Esophagus muscularis mucosa (tissue), 4 donors: ENCODE data around the gene ITGA8. TPM values are rescaled to one million over a fixed set of nuclear protein-coding genes. Genes with fewer than 3 reads are reported as not detected.
"Not testable (repeated sequence)": the region's sequence is repeated elsewhere in the genome, so short reads cannot be mapped to it uniquely, and the experiment has no call there.

Experiments
- DNase-seq: peaks from one replicate; pipeline ENCODE4 v3.0.0-alpha.2; 2017; ENCODE audit errors: extremely low spot score
- H3K27ac ChIP-seq, 4 donors: fragments of 200-600 bp; sonication (generic); replicated peaks in 1 of 4; 1 replicate in 3 of 4; 2 replicates in 1 of 4; pipeline ENCODE4 v1.5.1; 2016 to 2019; ENCODE audit warnings: mild to moderate bottlenecking in 1 of 4
- H3K27me3 ChIP-seq, 4 donors: fragments of 200-600 bp; sonication (generic); one replicate each; pipeline versions ENCODE4 v1.5.1 to v1.6.0; 2016 to 2019
- H3K36me3 ChIP-seq, 4 donors: fragments of 200-600 bp; sonication (generic); one replicate each; pipeline ENCODE4 v1.5.1; 2016 to 2019
- H3K4me1 ChIP-seq, 4 donors: fragments of 200-600 bp; sonication (generic); one replicate each; pipeline ENCODE4 v1.5.1; 2016 to 2019
- H3K4me3 ChIP-seq, 4 donors: fragments of 200-600 bp; sonication (generic); 1 replicate in 2 of 4; 2 replicates in 2 of 4; pipeline ENCODE4 v1.5.1; 2016 to 2019; ENCODE audit warnings: mild to moderate bottlenecking in 4 of 4, moderate library complexity in 1 of 4
- H3K9me3 ChIP-seq, 4 donors: fragments of 200-600 bp; sonication (generic); 1 replicate in 3 of 4; 2 replicates in 1 of 4; pipeline ENCODE4 v1.5.1; 2016 to 2019
- EP300 ChIP-seq: sonication (generic); formaldehyde crosslinking; IDR thresholded peaks from one replicate; pipeline ENCODE4 v1.6.1; 2017; ENCODE audit warnings: antibody characterized with exemption
- POLR2A ChIP-seq: fragments of 450-650 bp; IDR thresholded peaks from one replicate; pipeline ENCODE4 v1.6.1; 2017; ENCODE audit warnings: antibody characterized with exemption, moderate library complexity, mild to moderate bottlenecking, low read depth
- POLR2AphosphoS5 ChIP-seq, 2 donors: sonication (generic); formaldehyde crosslinking; IDR thresholded peaks; one replicate each; pipeline ENCODE4 v1.6.1; 2017; ENCODE audit warnings: antibody characterized with exemption in 2 of 2
- WGBS: methylation state at CpG from one replicate; pipeline ENCODE4 v1.1.5; 2018; 5-methylcytosine and 5-hydroxymethylcytosine counted together
- intact Hi-C: fragments of 100-400 bp; cut with DNase I; formaldehyde crosslinking; loops from one replicate; pipeline ENCODE4 v1.15.1; 2023
- total RNA-seq, 4 donors: library from RNA; depleted of rRNA; stranded (reverse); fragments of >200 nt; gene quantifications; one replicate each; pipeline versions ENCODE4 v1.1.0 to v1.2.1, GENCODE V29; 2016
- TF ChIP-seq, protein P1 (sequence below), 3 experiments: fragments of 200-600 bp in 2 of 3; fragments of 450-650 bp in 1 of 3; sonication (generic) in 2 of 3; IDR thresholded peaks; one replicate each; pipeline ENCODE4 v1.5.1; 2017 to 2019; ENCODE audit warnings: antibody characterized with exemption in 3 of 3, mild to moderate bottlenecking in 2 of 3, moderate library complexity in 1 of 3

Gene ITGA8
- total RNA-seq = 100 to 1,000 TPM in 1 of 4 donors, 10 to 100 TPM in 3; 26.2 to 113 (median 50.4) TPM

GRCh38 chr10:15719899-15720634, at the start of gene ITGA8:
Gene ITGA8, minus strand, starts transcription at chr10:15719922. Its CDS starts 151 bp downstream, at chr10:15719771.
- H3K36me3 ChIP-seq = no peaks in the 10 kb centered on the region
- intact Hi-C loops = loop anchor here (5.0 kb wide), 3 partner anchors 102 to 288 kb away; no protein-coding TSS in a partner anchor
- peaks cover 0 to 26% (median 0%) of the 10 kb centered on the region in 4 donors for H3K27me3 ChIP-seq
- no peak for DNase-seq
- H3K27ac ChIP-seq = peak within 1 kb of the TSS; percentile 56 to 77 (median 66)
- peaks cover 11 to 48% (median 36%) of the 10 kb centered on the region in 4 donors for H3K4me1 ChIP-seq
- 41% methylated on average over 12 of the region's 33 CpGs for WGBS
- no peaks in the 10 kb centered on the region for H3K9me3 ChIP-seq
- TF ChIP-seq, protein P1, sequence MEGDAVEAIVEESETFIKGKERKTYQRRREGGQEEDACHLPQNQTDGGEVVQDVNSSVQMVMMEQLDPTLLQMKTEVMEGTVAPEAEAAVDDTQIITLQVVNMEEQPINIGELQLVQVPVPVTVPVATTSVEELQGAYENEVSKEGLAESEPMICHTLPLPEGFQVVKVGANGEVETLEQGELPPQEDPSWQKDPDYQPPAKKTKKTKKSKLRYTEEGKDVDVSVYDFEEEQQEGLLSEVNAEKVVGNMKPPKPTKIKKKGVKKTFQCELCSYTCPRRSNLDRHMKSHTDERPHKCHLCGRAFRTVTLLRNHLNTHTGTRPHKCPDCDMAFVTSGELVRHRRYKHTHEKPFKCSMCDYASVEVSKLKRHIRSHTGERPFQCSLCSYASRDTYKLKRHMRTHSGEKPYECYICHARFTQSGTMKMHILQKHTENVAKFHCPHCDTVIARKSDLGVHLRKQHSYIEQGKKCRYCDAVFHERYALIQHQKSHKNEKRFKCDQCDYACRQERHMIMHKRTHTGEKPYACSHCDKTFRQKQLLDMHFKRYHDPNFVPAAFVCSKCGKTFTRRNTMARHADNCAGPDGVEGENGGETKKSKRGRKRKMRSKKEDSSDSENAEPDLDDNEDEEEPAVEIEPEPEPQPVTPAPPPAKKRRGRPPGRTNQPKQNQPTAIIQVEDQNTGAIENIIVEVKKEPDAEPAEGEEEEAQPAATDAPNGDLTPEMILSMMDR (IDR thresholded peaks at IDR 0.05) = peak; percentile 52 to 65 (median 53)
- TF ChIP-seq EP300 = no peak
- no peak for TF ChIP-seq POLR2A
- no peak for TF ChIP-seq POLR2AphosphoS5 (IDR thresholded peaks at IDR 0.05)
- peak within 1 kb of the TSS; percentile 61 to 75 (median 66) for H3K4me3 ChIP-seq

DNA sequence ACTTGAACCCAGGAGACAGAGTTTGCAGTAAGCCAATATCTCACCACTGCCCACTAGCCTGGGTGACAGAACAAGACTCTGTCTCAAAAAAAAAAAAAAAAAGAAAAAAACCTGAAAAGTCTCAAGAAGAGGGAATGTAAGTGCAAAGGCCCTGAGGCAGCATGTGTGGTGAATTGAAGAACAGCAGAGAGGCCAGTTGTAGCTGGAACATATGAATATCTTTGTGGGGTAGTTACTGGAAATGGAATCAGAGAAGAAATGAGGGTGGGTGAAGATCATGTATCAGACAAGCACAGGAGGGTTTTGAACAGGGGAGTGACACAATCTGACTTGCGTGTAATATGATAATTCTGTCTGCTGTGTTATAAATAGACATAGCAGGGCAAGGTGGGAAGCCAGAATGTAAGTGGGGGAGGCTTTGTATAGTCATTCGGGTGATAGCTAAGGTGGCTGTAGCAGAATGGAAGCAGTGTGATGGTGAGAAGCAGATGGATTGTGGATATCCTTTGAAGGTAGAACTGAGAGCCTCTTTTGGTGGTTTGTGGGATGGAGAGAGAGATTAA, 45.3 kb upstream of the ITGA8 start:
- Histone ChIP-seq H3K4me3 (no peak overlapping the region), H3K9me3 (no peaks in the 10 kb centered on the region), H3K36me3 (no peaks in the 10 kb centered on the region), H3K27me3 (no peaks in the 10 kb centered on the region), H3K4me1 (no peaks in the 10 kb centered on the region), H3K27ac (no peak overlapping the region)
- 90% methylated on average over 2 of the region's 2 CpGs for WGBS
- DNase-seq = no peak
- TF ChIP-seq, protein P1 (IDR thresholded peaks at IDR 0.05) = no peak
- no peak for TF ChIP-seq POLR2A
- TF ChIP-seq POLR2AphosphoS5 (IDR thresholded peaks at IDR 0.05) = no peak
- TF ChIP-seq EP300 = no peak
- intact Hi-C loops = no loop called here

- Histone ChIP-seq H3K27ac (no peak overlapping the region), H3K4me3 (no peak overlapping the region), H3K27me3 (no peaks in the 10 kb centered on the region), H3K9me3 (no peaks in the 10 kb centered on the region), H3K36me3 (no peaks in the 10 kb centered on the region), H3K4me1 (peaks cover 0 to under 1% (median 0%) of the 10 kb centered on the region in 4 donors)
- 88% methylated on average over 8 of the region's 8 CpGs for WGBS
- DNase-seq = peak; percentile 31
- TF ChIP-seq, protein P1 (IDR thresholded peaks at IDR 0.05) = no peak
- no peak for TF ChIP-seq POLR2AphosphoS5 (IDR thresholded peaks at IDR 0.05)
- TF ChIP-seq EP300 = no peak
- no peak for TF ChIP-seq POLR2A
- intact Hi-C loops = no loop called here
Observed at GRCh38 chr10:15763006-15763405, 43.3 kb upstream of the ITGA8 start.

GRCh38 chr10:15762239-15762638, 42.5 kb upstream of the ITGA8 start:
- H3K9me3 ChIP-seq, H3K27me3 ChIP-seq, DNase-seq, H3K36me3 ChIP-seq, intact Hi-C loops, H3K4me3 ChIP-seq, H3K4me1 ChIP-seq, H3K27ac ChIP-seq: not testable (repeated sequence)
- WGBS = 94% methylated on average over 6 of the region's 6 CpGs

GRCh38 chr10:15761224-15761623, 41.5 kb upstream of the ITGA8 start:
- DNase-seq, H3K27me3 ChIP-seq, intact Hi-C loops, H3K4me3 ChIP-seq, H3K27ac ChIP-seq, H3K4me1 ChIP-seq, H3K36me3 ChIP-seq, H3K9me3 ChIP-seq: not testable (repeated sequence)
- WGBS = 91% methylated on average over 4 of the region's 4 CpGs
